ENCODE data around the gene MTCH1. TPM values are rescaled to one million over a fixed set of nuclear protein-coding genes. Genes with fewer than 3 reads are reported as not detected.

Gene MTCH1
- polyA plus RNA-seq, 10 donors: 93.3 to 132 (median 112) TPM

- DNase-seq: no peak
Observed at GRCh38 chr6:36971921-36972673, 13.9 kb downstream of the MTCH1 start.

- no peak for DNase-seq
Observed at GRCh38 chr6:36970892-36971842, 14.8 kb downstream of the MTCH1 start.

GRCh38 chr6:36969988-36970891 is 15.8 kb downstream of the MTCH1 start:
- DNase-seq: no peak

GRCh38 chr6:36969240-36969691 is 16.7 kb downstream of the MTCH1 start:
- no peak for DNase-seq

- no peak for DNase-seq
Observed at GRCh38 chr6:36968266-36968977, 17.6 kb downstream of the MTCH1 start.

GRCh38 chr6:36967757-36968156 is 18.2 kb downstream of the MTCH1 start:
- no peak for DNase-seq

- no peak for DNase-seq
Observed at GRCh38 chr6:36967301-36967700, 18.7 kb downstream of the MTCH1 start.

- no peak for DNase-seq
Observed at GRCh38 chr6:36964908-36965307, 21.1 kb downstream of the MTCH1 start.

GRCh38 chr6:36964349-36964748 is 21.6 kb downstream of the MTCH1 start:
- no peak for DNase-seq

- DNase-seq: no peak
Observed at GRCh38 chr6:36963451-36964290, 22.3 kb downstream of the MTCH1 start.

- DNase-seq: peak in 2 of 3 donors; percentile 53 to 65
Observed at GRCh38 chr6:36962874-36963273, 23.1 kb downstream of the MTCH1 start.

GRCh38 chr6:36961441-36962435 is 24.3 kb downstream of the MTCH1 start:
- no peak for DNase-seq

- no peak for DNase-seq
Observed at GRCh38 chr6:36959555-36960250, 26.3 kb downstream of the MTCH1 start.

GRCh38 chr6:36958775-36959554 is 27.0 kb downstream of the MTCH1 start:
- no peak for DNase-seq

- no peak for DNase-seq
Observed at GRCh38 chr6:36957773-36958271, 28.2 kb downstream of the MTCH1 start.

GRCh38 chr6:36956446-36956820 is 29.6 kb downstream of the MTCH1 start:
- DNase-seq: no peak
